ENCODE data around the gene SLC9A8.

Gene SLC9A8

GRCh38 chr20:49814057-49814694 lies 1.5 kb downstream of the SLC9A8 start:
- DNase-seq: peak; percentile 41

GRCh38 chr20:49818816-49819215 lies 6.2 kb downstream of the SLC9A8 start:
- DNase-seq: no peak

GRCh38 chr20:49819702-49820101 lies 7.1 kb downstream of the SLC9A8 start:
- no peak for DNase-seq

GRCh38 chr20:49821381-49821780 lies 8.8 kb downstream of the SLC9A8 start:
- DNase-seq: no peak

- DNase-seq: no peak
Observed at GRCh38 chr20:49821870-49822331, 9.3 kb downstream of the SLC9A8 start.

GRCh38 chr20:49823152-49823847 lies 10.7 kb downstream of the SLC9A8 start:
- DNase-seq: peak; percentile 20

- no peak for DNase-seq
Observed at GRCh38 chr20:49824206-49824605, 11.6 kb downstream of the SLC9A8 start.

GRCh38 chr20:49825521-49826033 lies 12.9 kb downstream of the SLC9A8 start:
- peak; percentile 90 for DNase-seq

- no peak for DNase-seq
Observed at GRCh38 chr20:49831022-49831769, 18.6 kb downstream of the SLC9A8 start.

- DNase-seq: no peak
Observed at GRCh38 chr20:49831770-49832631, 19.4 kb downstream of the SLC9A8 start.

GRCh38 chr20:49832632-49833327 lies 20.2 kb downstream of the SLC9A8 start:
- no peak for DNase-seq

GRCh38 chr20:49833483-49833882 lies 20.9 kb downstream of the SLC9A8 start:
- no peak for DNase-seq

GRCh38 chr20:49835031-49835430 lies 22.4 kb downstream of the SLC9A8 start:
- DNase-seq: no peak

GRCh38 chr20:49838546-49838945 lies 25.9 kb downstream of the SLC9A8 start:
- DNase-seq: no peak

- no peak for DNase-seq
Observed at GRCh38 chr20:49843139-49843538, 30.5 kb downstream of the SLC9A8 start.

- no peak for DNase-seq
Observed at GRCh38 chr20:49843770-49844380, 31.2 kb downstream of the SLC9A8 start.

GRCh38 chr20:49845060-49845459 lies 32.4 kb downstream of the SLC9A8 start:
- DNase-seq: no peak

- peak; percentile 65 for DNase-seq
Observed at GRCh38 chr20:49846206-49846807, 33.7 kb downstream of the SLC9A8 start.

GRCh38 chr20:49850463-49851230 lies 38.0 kb downstream of the SLC9A8 start:
- DNase-seq: no peak

GRCh38 chr20:49851231-49851705 lies 38.6 kb downstream of the SLC9A8 start:
- DNase-seq: no peak
